ENCODE results near the gene ZNF587B.
"Not testable (repeated sequence)": the region's sequence is repeated elsewhere in the genome, so short reads cannot be mapped to it uniquely, and the experiment has no call there.

DNA sequence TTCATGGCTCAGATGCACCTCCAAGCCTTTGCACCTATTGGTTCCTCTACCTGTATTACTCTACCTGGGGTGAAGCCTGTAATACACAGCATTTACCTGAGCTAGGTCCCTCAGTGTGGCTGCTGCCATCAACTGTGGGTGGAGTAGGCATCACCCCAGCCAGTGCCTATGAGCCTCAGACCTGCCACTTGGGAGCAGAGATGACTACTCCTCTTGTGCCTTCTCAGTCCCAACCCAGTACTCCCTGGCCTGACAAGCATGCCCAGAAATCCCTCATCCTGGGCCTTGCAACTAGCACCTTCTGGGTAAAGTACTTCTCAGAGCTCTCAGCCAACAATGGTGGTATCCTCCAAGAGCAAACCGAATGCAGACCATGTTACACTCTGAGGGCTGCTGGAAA, 33.5 kb upstream of the ZNF587B start:
- TF ChIP-seq, protein P1, sequence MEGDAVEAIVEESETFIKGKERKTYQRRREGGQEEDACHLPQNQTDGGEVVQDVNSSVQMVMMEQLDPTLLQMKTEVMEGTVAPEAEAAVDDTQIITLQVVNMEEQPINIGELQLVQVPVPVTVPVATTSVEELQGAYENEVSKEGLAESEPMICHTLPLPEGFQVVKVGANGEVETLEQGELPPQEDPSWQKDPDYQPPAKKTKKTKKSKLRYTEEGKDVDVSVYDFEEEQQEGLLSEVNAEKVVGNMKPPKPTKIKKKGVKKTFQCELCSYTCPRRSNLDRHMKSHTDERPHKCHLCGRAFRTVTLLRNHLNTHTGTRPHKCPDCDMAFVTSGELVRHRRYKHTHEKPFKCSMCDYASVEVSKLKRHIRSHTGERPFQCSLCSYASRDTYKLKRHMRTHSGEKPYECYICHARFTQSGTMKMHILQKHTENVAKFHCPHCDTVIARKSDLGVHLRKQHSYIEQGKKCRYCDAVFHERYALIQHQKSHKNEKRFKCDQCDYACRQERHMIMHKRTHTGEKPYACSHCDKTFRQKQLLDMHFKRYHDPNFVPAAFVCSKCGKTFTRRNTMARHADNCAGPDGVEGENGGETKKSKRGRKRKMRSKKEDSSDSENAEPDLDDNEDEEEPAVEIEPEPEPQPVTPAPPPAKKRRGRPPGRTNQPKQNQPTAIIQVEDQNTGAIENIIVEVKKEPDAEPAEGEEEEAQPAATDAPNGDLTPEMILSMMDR (IDR thresholded peaks at IDR 0.05), result not testable (repeated sequence)
- TF ChIP-seq POLR2A (IDR thresholded peaks at IDR 0.05), result not testable (repeated sequence)
